HK-2 (cell line): ENCODE data around the gene SPPL3.
"Not testable (repeated sequence)": the region's sequence is repeated elsewhere in the genome, so short reads cannot be mapped to it uniquely, and the experiment has no call there.

Experiments used
- DNase-seq: peaks from one replicate; pipeline ENCODE4 v3.0.0-alpha.2; 2018; ENCODE audit not compliant: unreplicated experiment

Gene SPPL3

DNA sequence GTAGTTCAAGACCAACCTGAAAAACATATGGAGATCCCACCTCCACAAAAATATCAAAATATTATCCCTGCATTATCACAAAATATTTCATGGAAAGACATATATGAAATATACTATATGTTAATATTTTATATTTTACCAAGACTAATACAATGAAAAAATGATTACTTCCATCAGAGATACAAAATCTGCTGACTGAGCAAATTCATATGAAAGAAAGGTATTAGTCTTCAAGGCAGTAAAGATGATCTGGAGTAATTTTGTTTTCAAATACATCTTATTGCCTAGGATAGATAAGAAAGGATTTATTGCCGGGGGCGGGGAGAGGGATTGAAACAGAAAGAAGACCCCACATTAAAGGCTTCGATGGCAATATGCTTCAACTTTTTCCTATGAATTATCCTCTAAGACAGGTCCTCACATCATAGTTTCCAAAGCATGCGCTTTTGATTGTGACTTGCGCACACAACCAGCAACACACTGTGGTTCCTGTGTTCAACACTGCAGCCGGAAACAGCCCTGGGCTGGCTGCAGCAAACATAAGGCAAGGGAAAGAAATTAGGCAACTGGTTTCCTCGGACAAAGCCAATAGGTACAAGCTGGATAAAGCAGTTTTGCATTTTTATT lies 83.2 kb downstream of the SPPL3 start:
- no peak for DNase-seq

DNA sequence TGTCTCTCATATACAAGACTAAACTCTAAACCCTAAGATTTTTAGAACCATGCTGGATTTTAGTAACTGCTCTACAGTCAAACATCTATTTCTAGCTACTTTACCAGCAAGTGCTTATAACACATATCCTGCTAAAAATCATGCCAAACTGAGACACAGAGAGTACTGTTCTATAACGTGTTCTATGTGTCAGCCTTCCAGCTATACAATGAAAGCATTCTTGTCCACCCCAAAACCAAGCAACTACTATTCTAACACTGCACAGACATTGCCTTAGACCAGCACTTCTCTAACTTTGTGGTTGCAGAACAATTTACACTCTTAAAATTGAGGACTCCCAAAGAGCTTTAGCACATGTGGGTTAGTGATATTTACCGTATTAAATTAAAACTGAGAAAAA lies 85.7 kb downstream of the SPPL3 start:
- no peak for DNase-seq

DNA sequence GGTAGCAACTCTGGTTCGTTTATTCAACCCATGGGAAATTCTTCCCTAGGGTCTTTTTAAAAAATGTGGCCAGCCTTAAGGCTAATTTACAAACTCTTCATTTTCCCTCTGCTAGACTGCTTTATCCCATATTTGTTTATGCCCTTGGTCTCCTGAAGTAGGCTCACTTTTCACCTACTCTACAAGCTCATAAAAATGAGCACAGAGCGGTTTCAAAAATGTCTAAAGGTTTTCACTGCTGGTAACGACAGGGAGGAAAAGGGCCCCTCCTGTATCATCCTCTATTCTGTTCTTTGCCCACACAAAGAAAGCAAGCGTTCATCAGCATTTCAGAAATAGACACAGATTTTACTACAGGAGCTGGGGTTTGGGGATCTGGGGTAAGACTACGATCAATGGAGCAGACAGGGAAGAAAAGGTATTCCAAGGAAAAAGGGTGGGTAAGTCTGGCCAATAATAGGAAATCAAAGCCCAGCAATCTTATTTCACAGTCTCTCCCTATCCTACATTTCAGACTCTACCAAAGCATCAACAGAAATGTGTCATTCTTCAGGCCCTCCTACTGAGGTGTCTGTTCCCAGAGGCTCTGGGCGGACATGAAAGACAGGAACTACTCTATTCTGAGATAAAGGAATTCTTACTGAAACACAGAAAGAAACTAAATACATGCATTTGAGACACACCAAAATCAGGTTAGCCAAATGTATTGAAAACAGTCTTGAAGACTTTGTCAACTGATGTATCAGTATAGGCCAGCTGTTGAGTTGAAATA lies 86.4 kb downstream of the SPPL3 start:
- DNase-seq = no peak

DNA sequence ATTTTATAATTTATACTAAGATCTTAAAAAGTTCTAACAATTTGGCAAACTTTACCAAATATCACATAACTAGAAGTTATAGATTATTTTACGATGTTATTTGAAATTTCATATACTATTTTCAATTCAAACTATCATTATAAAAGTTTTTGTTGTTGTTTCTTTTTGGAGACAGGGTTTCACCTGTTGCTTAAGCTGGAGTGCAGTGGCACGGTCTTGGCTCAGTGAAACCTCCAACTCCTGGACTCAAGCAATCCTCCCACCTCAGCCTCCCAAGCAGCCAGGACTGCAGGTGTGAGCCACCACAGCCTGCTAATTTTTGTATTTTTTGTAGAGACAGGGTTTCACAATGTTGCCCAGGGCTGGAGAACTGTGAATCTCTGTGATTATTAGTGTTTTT lies 87.8 kb downstream of the SPPL3 start:
- no peak for DNase-seq

DNA sequence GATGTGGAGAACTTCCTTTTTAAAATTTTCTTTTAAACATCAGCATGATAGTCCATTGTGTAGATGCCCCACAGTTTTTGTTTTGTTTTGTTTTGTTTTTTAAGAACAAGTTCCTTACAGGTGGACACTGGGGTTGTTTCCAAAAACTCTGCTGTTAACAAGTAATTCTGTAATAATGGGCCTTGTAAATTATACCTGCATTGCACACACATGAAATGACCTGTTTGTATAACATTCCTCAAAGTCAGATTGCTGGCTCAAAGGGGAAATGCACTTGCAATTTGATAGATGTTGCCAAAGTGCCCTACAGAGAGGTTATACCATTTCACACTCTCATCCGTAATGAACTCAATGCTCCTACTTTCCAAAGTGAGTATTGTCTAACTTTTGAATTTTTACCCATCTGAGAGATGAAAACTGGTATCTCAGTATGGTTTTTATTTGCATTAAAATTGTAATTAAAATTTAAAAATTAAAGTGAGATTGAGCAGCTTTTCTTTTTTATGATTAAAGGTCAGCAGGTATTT lies 89.2 kb downstream of the SPPL3 start:
- DNase-seq = no peak

DNA sequence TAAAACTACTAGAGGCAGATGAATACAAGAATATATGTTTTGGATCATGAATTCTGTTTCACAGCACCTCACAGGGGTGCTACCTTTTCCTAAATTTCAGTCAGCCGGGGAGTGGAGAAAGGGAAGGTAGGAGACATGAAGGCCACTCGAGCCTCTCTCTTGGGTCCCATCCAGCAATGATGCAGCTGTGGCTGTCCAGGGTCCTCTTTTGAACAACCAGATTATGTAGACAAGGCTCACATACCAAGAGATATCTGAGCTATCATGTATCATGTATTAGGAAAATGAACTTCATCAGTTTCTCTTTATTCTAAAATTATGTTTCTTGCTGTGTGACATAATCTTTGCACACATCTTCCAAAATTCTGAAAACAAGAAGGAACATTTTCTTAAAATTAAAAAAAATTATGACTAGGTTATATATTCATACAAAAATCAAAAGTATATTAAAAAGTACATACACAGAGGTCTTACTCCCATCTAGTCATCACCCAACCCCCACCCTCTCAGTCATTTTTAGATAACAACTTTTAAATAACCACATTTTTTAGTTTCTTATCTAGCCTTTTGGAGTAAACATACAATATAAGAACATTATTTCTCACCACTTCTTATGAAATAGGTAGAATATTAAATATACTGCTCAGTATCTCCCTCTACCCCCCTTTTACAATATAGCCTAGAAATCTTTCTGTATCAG lies 89.8 kb downstream of the SPPL3 start:
- DNase-seq = no peak

DNA sequence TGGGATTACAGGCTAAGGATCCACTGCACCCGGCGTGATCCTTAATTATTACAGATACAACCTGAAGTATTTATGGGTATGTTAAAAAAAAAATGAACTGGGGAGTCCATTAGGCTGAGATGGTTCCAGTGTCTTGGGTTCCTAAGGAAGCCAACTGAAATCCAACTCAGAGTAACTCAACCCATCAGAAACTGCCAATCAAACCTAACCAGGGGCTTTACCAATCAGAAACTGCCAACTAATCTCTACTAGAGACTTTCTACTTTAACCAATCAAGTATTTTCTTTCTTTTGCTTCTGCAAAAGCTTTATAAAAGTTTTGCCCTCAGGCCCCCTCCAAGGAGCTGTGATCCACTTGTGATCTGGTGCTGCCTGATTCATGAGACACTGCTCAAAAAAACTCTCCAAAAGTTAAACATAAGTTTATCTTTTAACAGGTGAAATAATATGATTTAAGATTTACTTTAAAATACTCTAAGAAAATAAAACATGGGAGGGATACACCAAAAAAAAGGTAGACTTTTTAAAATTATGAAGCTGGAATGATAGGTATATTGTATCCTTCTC lies 90.5 kb downstream of the SPPL3 start:
- DNase-seq = no peak

DNA sequence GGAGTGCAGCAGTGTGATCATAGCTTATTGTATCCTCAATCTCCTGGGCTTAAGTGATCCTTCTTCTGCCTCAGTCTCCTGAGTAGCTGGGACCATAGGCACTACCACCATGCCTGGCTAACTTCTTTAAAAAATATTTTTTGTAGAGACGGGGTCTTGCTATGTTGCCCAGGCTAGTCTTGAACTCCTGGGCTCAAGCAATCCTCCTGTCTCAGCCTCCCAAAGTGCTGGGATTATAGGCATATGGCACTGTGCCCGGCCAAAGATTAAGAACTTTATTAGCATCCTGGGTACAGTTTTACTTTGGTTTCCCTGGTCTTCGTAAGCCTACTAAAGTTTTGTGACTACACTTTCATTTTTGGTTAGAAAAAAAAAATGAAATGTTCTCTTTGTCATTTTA lies 94.1 kb downstream of the SPPL3 start:
- no peak for DNase-seq

DNA sequence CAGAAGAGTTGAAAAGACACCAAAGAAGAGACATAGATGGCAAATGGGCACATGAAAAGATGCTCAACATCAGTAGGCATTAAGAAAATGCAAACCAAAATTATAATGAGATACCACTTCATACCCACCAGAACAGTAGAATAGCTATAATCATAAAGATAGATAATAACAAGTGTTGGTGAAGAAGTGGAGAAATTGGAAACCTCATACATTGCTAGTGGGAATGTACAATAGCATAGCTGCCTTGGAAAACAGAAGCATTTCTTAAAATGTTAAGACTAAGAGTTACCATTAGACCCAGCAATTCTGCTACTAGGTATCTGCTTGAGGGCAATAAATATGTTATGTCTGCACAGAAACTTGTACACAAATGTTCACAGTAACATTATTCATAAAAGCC lies 99.7 kb downstream of the SPPL3 start:
- DNase-seq = no peak

DNA sequence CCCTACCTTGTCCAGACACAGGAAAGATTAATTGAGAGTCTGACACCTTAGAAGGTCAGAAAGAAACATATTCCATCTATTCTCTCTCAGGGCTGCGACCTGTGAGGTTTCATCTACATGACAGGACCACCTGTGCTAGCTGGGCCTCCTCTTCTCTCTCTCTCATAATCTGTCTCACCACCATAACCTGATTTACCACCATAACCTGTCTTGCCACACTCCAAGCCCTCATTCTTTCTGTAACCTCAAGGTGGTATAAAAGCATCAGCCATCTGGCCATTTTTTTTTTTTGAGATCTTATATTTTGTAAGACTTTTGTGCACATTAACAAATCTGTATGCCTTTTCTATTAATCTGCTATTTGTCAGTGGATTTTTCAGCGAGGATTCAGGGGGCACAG lies 103.0 kb downstream of the SPPL3 start:
- no peak for DNase-seq

DNA sequence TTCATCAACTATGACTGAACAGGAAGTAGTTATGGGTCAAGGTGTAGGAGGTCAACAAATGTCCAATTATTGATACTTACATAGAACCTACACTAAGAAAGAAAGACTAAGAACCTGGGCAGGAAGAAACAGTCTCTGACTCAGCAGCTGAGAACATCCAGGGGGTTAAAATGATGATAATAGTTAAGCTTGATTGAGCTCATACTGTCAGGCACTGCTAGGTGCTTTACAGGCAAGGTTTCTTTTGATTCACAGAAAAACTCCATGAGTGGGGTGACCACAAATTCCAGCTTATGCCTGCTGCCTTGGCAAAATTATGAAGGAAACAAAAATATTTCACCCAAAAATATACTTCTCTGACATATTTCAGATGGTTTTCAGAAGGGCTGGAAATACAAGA lies 103.5 kb downstream of the SPPL3 start:
- no peak for DNase-seq

DNA sequence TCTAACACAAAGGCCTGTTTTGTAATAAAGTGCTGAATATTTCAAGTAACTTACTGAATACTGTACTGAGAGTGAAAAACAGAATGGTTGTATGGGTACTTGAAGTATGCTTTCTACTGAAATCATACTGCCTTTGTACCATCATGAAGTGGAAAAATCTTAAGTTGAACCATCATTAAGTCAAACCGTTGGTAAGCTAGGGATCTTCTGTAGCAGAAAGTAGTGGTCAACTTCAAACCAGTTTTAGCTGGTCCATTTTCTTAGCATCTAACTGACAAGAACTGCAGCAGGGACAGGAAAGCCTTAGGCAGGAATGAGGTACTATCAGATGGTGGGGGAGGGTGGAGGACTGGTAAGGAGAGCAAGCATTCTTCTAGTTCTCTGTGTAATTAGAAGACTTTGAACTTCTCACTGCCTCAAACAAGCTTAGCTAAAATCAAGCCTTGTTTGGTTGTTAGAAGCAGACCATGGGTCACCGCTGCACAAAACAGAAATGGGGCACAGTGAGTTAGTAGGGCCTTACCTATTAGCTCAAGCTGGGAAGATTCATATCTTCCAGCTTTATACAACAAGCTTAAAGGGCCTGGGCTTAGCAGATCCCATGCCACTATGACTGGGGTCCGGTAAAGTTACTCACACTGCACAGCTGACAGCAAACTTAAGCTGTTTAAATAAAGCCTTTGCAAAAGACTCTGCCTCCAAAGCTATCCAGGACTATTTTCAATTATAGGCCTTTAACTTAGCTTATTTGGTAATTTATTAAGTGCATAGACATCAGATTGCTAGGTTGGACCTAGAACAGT lies 104.7 kb downstream of the SPPL3 start:
- no peak for DNase-seq

DNA sequence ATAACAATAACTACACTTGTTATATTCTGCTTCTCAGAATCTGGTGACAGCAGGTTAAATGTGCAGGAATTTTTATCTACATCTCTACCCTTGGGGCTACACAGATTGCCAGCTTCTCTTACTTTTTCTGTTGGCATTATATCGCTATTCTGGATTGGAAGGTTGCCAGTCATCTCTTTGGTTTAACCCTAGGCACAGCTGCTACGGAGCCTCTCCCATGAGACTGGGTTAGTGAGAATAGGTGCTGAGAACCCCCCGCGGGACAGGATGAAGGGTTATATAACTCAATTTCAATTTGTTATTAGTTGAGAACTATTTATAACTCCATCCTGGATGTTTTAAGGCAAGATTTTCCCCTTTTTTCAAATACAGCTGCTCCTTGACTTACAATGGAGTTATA lies 105.5 kb downstream of the SPPL3 start:
- DNase-seq = no peak

DNA sequence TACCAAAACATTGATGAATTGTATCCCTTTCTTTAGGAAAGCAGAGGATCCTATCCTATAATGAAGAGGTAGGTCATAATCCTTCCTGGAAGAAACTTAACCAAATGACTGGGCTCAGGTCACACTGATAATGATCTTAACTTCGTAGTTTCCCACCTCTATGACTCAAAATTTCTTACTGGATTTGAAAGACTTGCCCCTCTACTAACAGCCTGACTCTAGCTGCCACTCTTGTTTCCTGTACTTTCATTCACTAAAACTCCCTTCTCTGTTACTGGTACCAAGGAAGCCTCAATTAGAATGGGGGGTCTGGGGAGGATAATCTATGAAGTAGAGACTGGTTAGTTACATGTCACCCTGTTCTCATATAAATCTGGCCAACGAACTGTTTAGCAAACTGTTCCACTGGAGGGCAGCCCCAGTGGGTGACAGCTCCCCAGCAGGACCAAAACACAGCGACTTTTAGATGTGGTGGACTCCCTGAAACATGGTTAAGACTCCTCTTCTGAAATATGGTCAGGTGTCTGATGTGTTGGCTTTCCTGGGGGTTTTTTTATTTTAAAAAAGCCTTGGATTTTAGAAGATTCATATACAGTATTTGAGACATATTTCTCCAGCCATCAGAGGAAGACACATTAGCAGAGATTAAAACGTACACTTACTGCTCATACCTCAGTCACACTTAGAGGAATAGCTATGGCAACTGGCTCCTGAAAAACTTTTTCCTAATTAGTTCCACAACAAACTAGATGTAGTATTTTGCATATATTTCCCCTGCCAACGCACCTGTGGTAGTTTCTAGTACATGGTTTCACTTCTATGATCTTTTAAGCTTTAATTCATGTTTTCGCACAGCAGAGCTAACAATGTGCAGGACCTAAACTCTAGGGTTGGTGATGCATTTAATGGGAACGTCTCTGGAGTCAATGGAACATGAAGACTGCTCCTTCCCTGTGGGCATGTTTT lies 106.2 kb downstream of the SPPL3 start:
- DNase-seq = no peak

DNA sequence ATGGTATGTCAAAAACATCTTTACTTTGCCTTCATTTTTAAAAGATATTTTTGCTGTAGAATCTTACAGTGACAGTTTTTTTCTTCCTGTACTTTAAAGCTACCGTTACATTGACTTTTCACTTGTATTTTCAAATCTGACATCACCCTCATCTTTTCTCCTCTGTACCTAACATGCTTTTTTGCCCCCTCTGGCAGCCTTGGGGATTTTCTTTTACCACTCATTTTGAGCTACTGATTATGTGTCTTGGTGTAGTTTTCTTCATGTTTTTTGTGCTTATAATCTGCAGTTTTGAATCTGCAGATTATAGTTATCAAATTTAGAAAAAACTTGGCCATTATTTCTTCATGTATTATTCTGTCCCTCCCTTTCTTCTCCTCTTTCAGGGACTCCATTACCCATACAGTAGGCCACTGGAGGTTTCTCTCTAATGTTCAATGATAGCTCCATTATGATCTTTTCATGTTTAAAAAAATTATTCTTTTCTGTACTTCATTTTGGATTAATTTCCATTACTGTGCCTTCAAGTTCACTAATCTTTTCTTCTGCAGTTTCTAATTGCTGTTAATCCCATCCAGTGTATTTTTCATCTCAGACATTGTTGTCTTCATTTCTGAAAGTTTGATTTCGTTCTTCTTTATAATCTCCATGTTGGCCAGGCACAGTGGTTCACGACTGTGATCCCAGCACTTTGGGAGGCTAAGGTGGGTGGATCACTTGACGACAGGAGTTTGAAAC lies 108.5 kb downstream of the SPPL3 start:
- DNase-seq = no peak

DNA sequence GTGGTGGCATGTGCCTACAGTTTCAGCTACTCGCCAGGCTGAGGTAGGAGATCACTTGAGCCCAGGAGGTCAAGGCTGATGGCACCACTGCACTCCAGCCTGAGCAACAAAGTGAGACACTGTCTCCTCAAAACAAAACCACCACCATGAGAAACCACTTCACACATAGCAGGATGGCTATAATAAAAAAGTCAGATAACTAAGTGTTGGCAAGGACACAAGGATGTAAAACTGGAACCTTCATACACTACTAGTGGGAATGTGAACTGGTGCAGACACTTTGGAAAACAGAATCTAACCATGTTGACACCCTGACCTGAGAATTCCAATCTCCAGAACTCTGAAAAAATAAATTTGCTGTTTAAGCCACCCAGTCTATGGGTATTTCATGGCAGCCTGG lies 110.8 kb downstream of the SPPL3 start:
- no peak for DNase-seq

DNA sequence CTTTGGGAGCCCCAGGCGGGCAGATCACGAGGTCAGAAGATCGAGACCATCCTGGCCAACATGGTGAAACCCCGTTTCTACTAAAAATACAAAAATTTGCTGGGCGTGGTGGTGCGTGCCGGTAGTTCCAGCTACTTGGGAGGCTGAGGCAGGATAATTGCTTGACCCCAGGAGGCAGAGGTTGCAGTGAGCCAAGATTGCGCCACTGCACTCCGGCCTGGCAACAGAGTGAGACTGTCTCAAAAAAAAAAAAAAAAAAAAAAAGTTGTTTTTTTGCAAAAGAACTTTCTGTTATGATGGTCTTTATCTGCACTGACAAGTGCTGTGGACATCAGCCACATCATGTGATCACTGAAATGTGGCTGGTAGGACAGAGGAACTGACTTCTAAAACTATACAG lies 111.7 kb downstream of the SPPL3 start:
- DNase-seq = not testable (repeated sequence)

DNA sequence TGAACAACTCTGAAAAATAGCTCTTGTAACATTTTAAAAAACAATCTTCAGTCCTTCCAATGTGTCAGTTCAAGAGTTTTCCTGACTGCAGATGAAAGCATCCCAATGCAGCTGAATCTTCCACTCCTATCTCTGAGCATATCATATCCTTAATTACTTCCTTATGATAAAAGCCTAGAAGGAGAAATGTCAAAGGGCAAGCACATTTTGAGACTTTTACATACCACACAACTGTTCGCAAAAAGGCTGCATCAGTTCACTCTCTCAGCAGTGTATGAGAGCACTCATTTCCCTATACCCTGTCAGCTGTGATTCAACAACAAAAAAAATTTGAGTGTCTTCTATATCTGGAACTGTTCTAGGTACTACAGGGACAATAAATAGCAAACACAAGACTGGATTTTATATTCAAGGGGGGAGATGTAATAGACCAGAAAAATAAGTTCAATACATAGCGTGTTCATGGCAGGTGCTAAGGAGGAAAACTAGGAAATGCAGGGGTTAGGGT lies 112.4 kb downstream of the SPPL3 start:
- no peak for DNase-seq

DNA sequence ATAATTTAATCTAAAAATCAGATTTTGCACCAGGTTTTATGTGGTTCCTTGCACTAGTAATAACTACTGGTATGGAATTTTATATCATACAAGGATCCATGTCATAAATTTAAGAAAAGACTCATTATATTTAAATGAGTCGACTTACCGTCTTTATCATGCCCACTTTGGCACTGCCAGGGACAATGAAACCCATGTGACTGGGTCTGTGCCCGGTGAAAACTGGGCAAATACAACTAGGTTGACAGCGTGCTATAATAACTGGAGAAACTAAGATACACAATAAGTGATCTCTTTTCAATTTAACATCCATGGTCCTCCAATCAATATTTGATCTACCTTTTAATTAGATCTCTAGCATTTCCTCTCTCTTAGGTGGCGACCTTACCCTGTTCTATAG lies 114.0 kb downstream of the SPPL3 start:
- no peak for DNase-seq

DNA sequence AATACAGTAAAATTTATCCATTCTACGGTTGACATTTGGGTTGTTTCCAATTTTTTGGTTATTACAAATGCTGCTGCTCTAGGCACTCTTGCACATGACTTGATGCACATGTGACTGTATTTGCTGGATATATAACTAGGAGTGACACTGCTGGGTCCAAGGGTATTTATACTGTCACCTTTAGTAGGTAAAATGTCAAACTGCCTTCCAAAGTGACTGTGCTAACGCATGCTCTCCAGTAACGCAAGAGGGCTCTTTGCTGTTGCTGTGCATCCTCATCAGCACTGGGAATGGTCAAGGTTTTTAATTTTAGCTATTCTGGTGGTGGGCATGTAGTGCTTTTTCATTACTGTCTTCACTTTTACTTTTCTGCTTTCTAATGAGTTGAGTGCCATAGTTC lies 116.3 kb downstream of the SPPL3 start:
- DNase-seq = no peak
